Keratinocyte (primary cell): Measurements from ENCODE around the gene KIF21A.
"Not testable (repeated sequence)": the region's sequence is repeated elsewhere in the genome, so short reads cannot be mapped to it uniquely, and the experiment has no call there.

Experiments
- EZH2 ChIP-seq: IDR thresholded peaks from one replicate; pipeline ENCODE4 v1.6.1; 2012; ENCODE audit warnings: inconsistent platforms, mild to moderate bottlenecking, low read length, moderate library complexity
- TF ChIP-seq, protein P1 (sequence below), 3 experiments: IDR thresholded peaks in 1 of 3; conservative IDR thresholded peaks in 1 of 3; optimal IDR thresholded peaks in 1 of 3; 2 replicates in 2 of 3; 3 replicates in 1 of 3; pipeline versions ENCODE3 to v1.5.1; 2011; ENCODE audit warnings: low read length in 3 of 3, mild to moderate bottlenecking in 3 of 3, moderate library complexity in 2 of 3, control low read depth in 1 of 3, inconsistent platforms in 1 of 3; ENCODE audit not compliant: insufficient read depth in 2 of 3; ENCODE audit errors: extremely low read depth in 1 of 3

DNA sequence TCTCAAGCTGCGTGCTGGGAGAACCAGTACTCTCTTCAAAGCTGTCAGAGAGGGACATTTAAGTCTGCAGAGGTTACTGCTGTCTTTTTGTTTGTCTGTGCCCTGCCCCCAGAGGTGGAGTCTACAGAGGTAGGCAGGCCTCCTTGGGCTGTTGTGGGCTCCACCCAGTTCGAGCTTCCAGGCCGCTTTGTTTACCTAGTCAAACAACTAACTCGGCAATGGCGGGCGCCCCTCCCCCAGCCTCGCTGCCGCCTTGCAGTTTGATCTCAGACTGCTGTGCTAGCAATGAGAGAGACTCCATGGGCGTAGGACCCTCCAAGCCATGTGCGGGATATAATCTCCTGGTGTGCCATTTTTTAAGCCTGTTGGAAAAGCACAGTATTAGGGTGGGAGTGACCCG, 32.2 kb upstream of the KIF21A start:
- TF ChIP-seq, protein P1, sequence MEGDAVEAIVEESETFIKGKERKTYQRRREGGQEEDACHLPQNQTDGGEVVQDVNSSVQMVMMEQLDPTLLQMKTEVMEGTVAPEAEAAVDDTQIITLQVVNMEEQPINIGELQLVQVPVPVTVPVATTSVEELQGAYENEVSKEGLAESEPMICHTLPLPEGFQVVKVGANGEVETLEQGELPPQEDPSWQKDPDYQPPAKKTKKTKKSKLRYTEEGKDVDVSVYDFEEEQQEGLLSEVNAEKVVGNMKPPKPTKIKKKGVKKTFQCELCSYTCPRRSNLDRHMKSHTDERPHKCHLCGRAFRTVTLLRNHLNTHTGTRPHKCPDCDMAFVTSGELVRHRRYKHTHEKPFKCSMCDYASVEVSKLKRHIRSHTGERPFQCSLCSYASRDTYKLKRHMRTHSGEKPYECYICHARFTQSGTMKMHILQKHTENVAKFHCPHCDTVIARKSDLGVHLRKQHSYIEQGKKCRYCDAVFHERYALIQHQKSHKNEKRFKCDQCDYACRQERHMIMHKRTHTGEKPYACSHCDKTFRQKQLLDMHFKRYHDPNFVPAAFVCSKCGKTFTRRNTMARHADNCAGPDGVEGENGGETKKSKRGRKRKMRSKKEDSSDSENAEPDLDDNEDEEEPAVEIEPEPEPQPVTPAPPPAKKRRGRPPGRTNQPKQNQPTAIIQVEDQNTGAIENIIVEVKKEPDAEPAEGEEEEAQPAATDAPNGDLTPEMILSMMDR (optimal IDR thresholded peaks at IDR 0.05 in 1 of 3, IDR thresholded peaks at IDR 0.05 in 1 of 3, conservative IDR thresholded peaks at IDR 0.05 in 1 of 3; ENCODE audit: extremely low read depth in 1 of 3, insufficient read depth in 2 of 3, low read length in 3 of 3): not testable (repeated sequence)
- not testable (repeated sequence) for TF ChIP-seq EZH2
